Suprapubic skin (tissue), 4 donors: Measurements from ENCODE around the gene NCOA1. TPM values are rescaled to one million over a fixed set of nuclear protein-coding genes. Genes with fewer than 3 reads are reported as not detected.

ENCODE experiments used
- DNase-seq, 2 donors: peaks; one replicate each; pipeline ENCODE4 v3.0.0-alpha.2; 2019; ENCODE audit warnings: low spot score in 2 of 2
- H3K27ac ChIP-seq: fragments of 200-600 bp; sonication (generic); one replicate; pipeline ENCODE4 v1.5.1; 2019
- H3K27me3 ChIP-seq: fragments of 200-600 bp; sonication (generic); one replicate; pipeline ENCODE4 v1.5.1; 2019
- H3K36me3 ChIP-seq: fragments of 200-600 bp; sonication (generic); one replicate; pipeline ENCODE4 v1.5.1; 2019
- H3K4me1 ChIP-seq: fragments of 200-600 bp; sonication (generic); one replicate; pipeline ENCODE4 v1.5.1; 2019
- H3K4me3 ChIP-seq: fragments of 200-600 bp; sonication (generic); one replicate; pipeline ENCODE4 v1.5.1; 2019; ENCODE audit warnings: mild to moderate bottlenecking
- H3K9me3 ChIP-seq: fragments of 200-600 bp; sonication (generic); one replicate; pipeline ENCODE4 v1.5.1; 2019
- EP300 ChIP-seq: sonication (generic); formaldehyde crosslinking; IDR thresholded peaks from one replicate; pipeline ENCODE4 v1.6.1; 2017; ENCODE audit warnings: antibody characterized with exemption
- POLR2A ChIP-seq, 2 donors: fragments of 450-650 bp; IDR thresholded peaks; one replicate each; pipeline ENCODE4 v1.6.1; 2017; ENCODE audit warnings: antibody characterized with exemption in 2 of 2, mild to moderate bottlenecking in 2 of 2, moderate library complexity in 2 of 2
- POLR2AphosphoS5 ChIP-seq, 3 donors: sonication (generic); formaldehyde crosslinking; IDR thresholded peaks; one replicate each; pipeline ENCODE4 v1.6.1; 2017; ENCODE audit warnings: antibody characterized with exemption in 3 of 3
- WGBS: methylation state at CpG from one replicate; pipeline ENCODE4 v1.1.5; 2018; 5-methylcytosine and 5-hydroxymethylcytosine counted together
- total RNA-seq, 4 donors: library from RNA; depleted of rRNA; stranded (reverse); fragments of >200 nt; gene quantifications; one replicate each; pipeline ENCODE4 v1.1.0, GENCODE V29; 2016
- TF ChIP-seq, protein P1 (sequence below), 2 donors: fragments of 200-600 bp in 1 of 2; fragments of 450-650 bp in 1 of 2; sonication (generic) in 1 of 2; IDR thresholded peaks; one replicate each; pipeline ENCODE4 v1.5.1; 2016 to 2019; ENCODE audit warnings: antibody characterized with exemption in 2 of 2, mild to moderate bottlenecking in 1 of 2, moderate library complexity in 1 of 2

The NCOA1 gene
- total RNA-seq, 4 donors from 2014 or later, result 40.5 to 66.1 (median 47.2) TPM

DNA sequence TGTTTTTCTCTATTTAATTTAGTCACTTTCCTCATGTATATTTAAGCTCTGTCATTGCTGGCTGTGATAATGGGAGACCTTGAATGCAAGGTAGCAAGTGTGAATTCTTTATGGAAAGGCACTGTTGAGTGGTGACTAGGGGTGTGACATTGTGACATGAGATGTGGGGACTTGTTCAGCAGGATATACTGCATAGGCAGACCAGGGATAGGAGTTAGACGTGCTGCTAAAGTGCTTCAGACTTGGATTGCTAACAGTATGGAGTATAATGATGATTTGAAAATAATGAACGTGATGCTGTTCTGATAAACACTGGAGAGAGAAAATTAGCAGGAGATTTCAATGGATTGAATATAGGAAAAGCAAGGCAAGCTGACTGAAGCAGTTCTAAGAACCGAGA, 135.1 kb downstream of the NCOA1 start:
- H3K27ac ChIP-seq, result no peak overlapping the region
- peaks cover 15% of the 10 kb centered on the region for H3K4me1 ChIP-seq
- no peaks in the 10 kb centered on the region for H3K9me3 ChIP-seq
- H3K36me3 ChIP-seq, result no peaks in the 10 kb centered on the region
- no peaks in the 10 kb centered on the region for H3K27me3 ChIP-seq
- TF ChIP-seq, protein P1, sequence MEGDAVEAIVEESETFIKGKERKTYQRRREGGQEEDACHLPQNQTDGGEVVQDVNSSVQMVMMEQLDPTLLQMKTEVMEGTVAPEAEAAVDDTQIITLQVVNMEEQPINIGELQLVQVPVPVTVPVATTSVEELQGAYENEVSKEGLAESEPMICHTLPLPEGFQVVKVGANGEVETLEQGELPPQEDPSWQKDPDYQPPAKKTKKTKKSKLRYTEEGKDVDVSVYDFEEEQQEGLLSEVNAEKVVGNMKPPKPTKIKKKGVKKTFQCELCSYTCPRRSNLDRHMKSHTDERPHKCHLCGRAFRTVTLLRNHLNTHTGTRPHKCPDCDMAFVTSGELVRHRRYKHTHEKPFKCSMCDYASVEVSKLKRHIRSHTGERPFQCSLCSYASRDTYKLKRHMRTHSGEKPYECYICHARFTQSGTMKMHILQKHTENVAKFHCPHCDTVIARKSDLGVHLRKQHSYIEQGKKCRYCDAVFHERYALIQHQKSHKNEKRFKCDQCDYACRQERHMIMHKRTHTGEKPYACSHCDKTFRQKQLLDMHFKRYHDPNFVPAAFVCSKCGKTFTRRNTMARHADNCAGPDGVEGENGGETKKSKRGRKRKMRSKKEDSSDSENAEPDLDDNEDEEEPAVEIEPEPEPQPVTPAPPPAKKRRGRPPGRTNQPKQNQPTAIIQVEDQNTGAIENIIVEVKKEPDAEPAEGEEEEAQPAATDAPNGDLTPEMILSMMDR (IDR thresholded peaks at IDR 0.05), result no peak
- TF ChIP-seq POLR2A (IDR thresholded peaks at IDR 0.05) (no peak), EP300 (no peak)
- H3K4me3 ChIP-seq, result no peak overlapping the region
- no peak for DNase-seq
- 72% methylated on average over 3 of the region's 3 CpGs for WGBS

DNA sequence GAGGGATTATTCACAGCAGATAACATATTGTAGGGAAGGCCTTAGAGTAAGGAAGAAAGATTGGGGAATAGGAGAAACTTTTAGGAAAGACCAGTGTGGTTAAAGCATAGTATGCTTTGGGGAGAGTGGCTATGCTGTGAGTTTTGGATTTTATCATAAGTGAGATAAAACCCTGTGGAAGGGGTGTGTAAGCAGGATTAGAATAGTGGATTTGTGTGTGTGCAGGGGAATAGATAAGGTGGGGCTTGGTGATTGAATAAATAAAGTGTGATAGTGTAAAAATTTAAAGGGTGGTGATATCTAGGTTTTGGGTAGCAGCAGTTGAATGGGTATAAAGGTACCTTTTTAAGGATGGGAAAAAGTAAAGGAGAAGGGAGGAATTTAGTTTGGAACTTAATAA, 137.7 kb downstream of the NCOA1 start:
- Histone ChIP-seq H3K27ac (no peak overlapping the region), H3K4me1 (peaks cover 9% of the 10 kb centered on the region), H3K4me3 (no peak overlapping the region), H3K9me3 (no peaks in the 10 kb centered on the region), H3K36me3 (no peaks in the 10 kb centered on the region), H3K27me3 (no peaks in the 10 kb centered on the region)
- no peak for DNase-seq
- TF ChIP-seq, protein P1 (IDR thresholded peaks at IDR 0.05), result no peak
- no peak for TF ChIP-seq POLR2AphosphoS5 (IDR thresholded peaks at IDR 0.05)
- no peak for TF ChIP-seq EP300
- TF ChIP-seq POLR2A (IDR thresholded peaks at IDR 0.05), result no peak

DNA sequence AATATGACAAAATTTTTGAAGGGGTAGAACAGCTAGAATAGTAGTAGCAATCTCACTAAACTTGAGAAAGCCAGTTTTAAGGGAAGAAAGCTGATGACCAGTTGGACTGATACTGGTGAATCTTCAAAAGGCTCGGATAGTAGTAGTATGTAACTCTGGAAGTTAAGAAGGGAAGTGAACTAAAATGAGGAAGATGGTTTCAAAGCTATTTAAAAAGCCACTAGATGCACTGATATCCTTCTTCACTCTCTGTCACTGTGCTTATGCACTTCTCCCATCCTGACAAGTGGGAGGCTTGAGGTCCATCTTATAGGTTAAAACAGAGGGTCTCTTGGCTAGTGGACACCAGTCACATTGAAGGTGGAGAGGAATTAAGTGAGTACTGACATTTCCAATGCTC, 141.1 kb downstream of the NCOA1 start:
- no peaks in the 10 kb centered on the region for H3K4me1 ChIP-seq
- TF ChIP-seq EP300 (no peak), POLR2AphosphoS5 (IDR thresholded peaks at IDR 0.05) (no peak), POLR2A (IDR thresholded peaks at IDR 0.05) (no peak)
- TF ChIP-seq, protein P1 (IDR thresholded peaks at IDR 0.05), result no peak
- no peak for DNase-seq
- H3K27ac ChIP-seq, result no peak overlapping the region
- H3K9me3 ChIP-seq, result no peaks in the 10 kb centered on the region
- 92% methylated on average over 1 of the region's 1 CpG for WGBS
- no peaks in the 10 kb centered on the region for H3K36me3 ChIP-seq
- H3K4me3 ChIP-seq, result no peak overlapping the region
- no peaks in the 10 kb centered on the region for H3K27me3 ChIP-seq

DNA sequence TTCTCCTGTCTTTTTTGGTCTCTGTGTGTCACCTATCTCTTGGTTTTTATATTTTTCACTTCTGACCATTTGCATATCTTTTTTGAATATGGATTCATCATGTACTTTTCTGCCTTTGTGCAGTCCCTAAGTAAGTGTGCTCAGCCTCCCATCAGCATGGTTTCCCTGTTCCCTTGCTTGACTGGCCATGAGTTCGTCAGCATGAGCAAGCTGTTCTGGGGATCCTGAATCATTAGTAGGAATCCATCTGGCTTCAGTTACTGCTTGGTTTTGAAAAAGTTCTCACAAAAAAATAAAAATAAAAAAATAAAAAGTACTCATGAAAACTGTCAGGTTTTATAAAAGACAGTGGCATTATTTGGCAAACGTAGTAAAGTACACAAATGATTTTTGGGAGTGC, 144.1 kb downstream of the NCOA1 start:
- TF ChIP-seq, protein P1 (IDR thresholded peaks at IDR 0.05), result no peak
- TF ChIP-seq EP300 (no peak), POLR2A (IDR thresholded peaks at IDR 0.05) (no peak), POLR2AphosphoS5 (IDR thresholded peaks at IDR 0.05) (no peak)
- Histone ChIP-seq H3K4me1 (no peaks in the 10 kb centered on the region), H3K9me3 (no peaks in the 10 kb centered on the region), H3K4me3 (no peak overlapping the region), H3K27ac (no peak overlapping the region), H3K36me3 (no peaks in the 10 kb centered on the region), H3K27me3 (no peaks in the 10 kb centered on the region)
- WGBS, result 45% methylated on average over 2 of the region's 2 CpGs
- no peak for DNase-seq

DNA sequence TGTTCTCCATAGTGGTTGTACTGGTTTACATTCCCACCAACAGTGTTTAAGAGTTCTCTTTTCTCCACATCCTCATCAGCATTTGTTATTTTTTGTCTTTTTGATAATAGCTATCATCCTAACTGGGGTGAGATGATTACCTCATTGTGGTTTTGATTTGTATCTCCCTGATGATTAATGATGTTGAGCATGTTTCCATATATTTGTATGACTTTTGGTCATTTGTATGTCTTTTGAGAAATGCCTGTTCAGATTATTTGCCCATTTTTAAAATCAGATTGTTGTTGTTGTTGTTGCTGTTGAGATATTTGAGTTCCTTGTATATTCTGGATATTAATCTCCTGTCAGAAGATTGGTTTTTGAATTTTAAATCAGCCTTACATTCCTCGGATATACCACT, 147.5 kb downstream of the NCOA1 start:
- Histone ChIP-seq H3K9me3 (no peaks in the 10 kb centered on the region), H3K27me3 (no peaks in the 10 kb centered on the region), H3K4me1 (no peaks in the 10 kb centered on the region), H3K36me3 (no peaks in the 10 kb centered on the region), H3K27ac (no peak overlapping the region), H3K4me3 (no peak overlapping the region)
- WGBS, result 95% methylated on average over 1 of the region's 1 CpG
- TF ChIP-seq EP300 (no peak), POLR2AphosphoS5 (IDR thresholded peaks at IDR 0.05) (no peak)
- TF ChIP-seq, protein P1 (IDR thresholded peaks at IDR 0.05), result no peak
- DNase-seq, result no peak
